ES-I3 (cell line): Measurements from ENCODE around the gene HSD17B2.

Experiments
- H3K36me3 ChIP-seq: 2 replicates; pipeline ENCODE4 v1.6.1; 2013; ENCODE audit warnings: mild to moderate bottlenecking, low read length, control low read depth, moderate library complexity; ENCODE audit not compliant: insufficient read depth
- H3K4me1 ChIP-seq: 2 replicates; pipeline ENCODE4 v1.6.1; 2013; ENCODE audit warnings: mild to moderate bottlenecking, control low read depth, low read length; ENCODE audit not compliant: insufficient read depth
- H3K9ac ChIP-seq: 2 replicates; pipeline ENCODE4 v1.6.1; 2013; ENCODE audit warnings: low read depth, mild to moderate bottlenecking, low read length, moderate library complexity
- H3K9me3 ChIP-seq: 2 replicates; pipeline ENCODE4 v1.6.1; 2013; ENCODE audit warnings: mild to moderate bottlenecking, low read length, moderate library complexity; ENCODE audit not compliant: control insufficient read depth, insufficient read depth

The HSD17B2 gene

DNA sequence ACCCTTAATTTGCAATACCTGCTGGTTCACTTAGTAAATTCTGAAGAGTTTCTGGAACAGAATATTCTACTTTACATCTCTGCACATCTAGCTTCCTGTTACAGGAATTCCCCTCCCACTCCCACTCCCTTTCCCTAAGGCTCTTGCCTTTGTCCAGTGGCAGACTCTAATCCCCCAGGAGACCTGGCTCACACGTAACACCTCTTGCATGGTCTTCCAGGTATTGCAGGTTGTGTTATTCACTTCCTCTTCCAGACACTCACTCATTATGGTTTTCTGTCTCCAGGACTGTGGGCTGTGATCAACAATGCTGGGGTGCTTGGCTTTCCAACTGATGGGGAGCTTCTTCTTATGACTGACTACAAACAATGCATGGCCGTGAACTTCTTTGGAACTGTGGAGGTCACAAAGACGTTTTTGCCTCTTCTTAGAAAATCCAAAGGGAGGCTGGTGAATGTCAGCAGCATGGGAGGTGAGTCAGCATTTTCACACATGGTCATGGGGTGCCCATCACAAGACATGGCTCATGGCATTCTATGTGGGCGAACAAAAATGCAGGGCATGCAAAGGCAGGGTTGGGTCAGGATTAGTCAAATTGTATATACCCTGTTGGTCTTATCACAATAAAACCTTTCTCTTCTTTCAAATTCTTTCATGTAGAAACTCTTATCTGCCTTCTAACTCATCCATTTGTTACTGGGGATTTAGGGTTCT lies 35.8 kb downstream of the HSD17B2 start:
- peaks cover 8% of the 10 kb centered on the region; the same call in 1 of the 2 replicates for H3K4me1 ChIP-seq
- H3K9me3 ChIP-seq, result no peaks in the 10 kb centered on the region; the same call in 1 of the 2 replicates
- no peak overlapping the region for H3K9ac ChIP-seq
- H3K36me3 ChIP-seq, result no peaks in the 10 kb centered on the region

DNA sequence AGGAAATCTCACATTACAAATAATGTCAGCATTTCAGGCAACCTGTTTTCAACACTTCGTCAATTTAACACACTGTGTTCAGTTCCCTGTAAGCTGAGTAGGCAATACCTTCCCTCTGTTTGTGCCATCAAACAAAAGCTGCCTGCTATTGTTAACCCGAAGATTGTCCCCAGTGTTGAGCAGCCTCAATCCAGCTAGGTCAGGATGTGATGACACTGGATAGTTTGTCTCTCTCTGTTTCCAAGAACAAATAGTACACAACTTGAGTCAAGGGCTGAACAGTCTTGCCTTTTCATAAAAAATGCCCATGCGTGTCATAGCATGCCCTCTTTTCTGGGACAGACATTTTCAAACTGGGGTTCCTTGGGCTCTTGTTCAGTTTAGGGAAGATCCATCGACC lies 36.4 kb downstream of the HSD17B2 start:
- Histone ChIP-seq H3K4me1 (peaks cover 8% of the 10 kb centered on the region; the same call in 1 of the 2 replicates), H3K9me3 (no peaks in the 10 kb centered on the region; the same call in 1 of the 2 replicates), H3K36me3 (no peaks in the 10 kb centered on the region), H3K9ac (no peak overlapping the region)

DNA sequence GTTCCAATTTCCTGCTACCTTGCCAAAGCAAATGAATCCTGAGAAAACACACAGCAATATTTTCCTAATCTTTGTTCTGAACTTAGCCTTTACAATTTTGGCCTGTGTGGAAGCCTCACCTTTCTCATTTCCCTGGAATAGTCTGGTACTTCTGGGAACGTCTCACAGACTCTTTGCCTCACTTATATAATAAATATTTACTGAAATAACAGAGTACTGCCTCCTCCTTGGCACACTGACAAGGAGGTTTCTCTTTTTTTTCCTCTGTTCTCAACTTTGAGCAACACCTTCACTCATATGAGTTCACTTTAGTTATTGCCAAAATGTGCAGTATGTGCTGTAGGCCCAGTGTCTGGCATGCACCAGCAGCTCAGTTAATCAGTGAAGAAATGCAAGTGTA lies 37.3 kb downstream of the HSD17B2 start:
- no peaks in the 10 kb centered on the region; the same call in 1 of the 2 replicates for H3K9me3 ChIP-seq

DNA sequence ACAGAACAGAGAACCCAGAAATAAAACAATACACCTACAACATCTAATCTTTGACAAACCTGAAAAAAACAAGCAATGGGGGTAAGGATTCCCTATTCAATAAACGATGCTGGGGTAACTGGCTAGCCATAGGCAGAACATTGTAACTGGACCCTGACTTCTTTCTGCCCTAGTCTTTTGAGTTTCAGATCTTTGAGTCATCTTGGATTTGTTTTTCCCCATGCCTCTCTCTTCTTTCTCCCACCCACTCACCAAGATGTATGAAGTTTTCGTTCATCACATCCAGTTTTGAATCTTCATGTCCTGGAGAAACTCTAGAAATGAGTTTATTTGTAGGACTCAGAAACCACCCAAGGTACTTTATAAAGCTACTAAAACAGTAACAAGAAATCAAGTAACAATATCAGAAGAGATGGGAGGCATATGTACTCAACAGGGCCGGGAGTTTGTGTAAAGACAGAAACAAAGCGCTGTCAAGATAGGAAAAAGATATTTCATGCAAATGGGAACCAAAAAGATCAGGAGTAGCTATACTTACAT lies 39.0 kb downstream of the HSD17B2 start:
- Histone ChIP-seq H3K9me3 (no peaks in the 10 kb centered on the region; the same call in 1 of the 2 replicates), H3K4me1 (peaks cover 8% of the 10 kb centered on the region; the same call in 1 of the 2 replicates), H3K36me3 (no peaks in the 10 kb centered on the region), H3K9ac (no peak overlapping the region)

More for the DNA sequence above, 37.3 kb downstream of the HSD17B2 start:
- Histone ChIP-seq H3K36me3 (no peaks in the 10 kb centered on the region), H3K4me1 (peaks cover 8% of the 10 kb centered on the region; the same call in 1 of the 2 replicates), H3K9ac (no peak overlapping the region)

DNA sequence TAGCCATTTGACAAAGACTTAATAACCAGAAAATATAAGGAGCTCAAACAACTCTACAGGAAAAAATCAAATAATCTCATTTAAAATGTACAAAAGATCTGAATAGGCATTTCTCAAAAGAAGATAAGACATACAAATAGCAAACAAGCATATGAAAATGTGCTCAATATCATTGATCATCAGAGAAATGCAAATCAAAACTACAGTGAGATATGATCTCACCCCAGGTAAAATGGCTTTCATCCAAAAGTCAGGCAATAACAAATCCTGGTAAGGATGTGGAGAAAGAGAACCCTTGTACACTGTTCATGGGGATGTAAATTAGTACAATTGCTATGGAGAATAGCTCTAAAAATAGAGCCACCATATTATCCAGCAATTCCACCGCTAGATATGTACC lies 43.1 kb downstream of the HSD17B2 start:
- peaks cover 4% of the 10 kb centered on the region; the same call in 1 of the 2 replicates for H3K9me3 ChIP-seq
- H3K9ac ChIP-seq, result no peak overlapping the region
- no peaks in the 10 kb centered on the region for H3K4me1 ChIP-seq
- H3K36me3 ChIP-seq, result no peaks in the 10 kb centered on the region

DNA sequence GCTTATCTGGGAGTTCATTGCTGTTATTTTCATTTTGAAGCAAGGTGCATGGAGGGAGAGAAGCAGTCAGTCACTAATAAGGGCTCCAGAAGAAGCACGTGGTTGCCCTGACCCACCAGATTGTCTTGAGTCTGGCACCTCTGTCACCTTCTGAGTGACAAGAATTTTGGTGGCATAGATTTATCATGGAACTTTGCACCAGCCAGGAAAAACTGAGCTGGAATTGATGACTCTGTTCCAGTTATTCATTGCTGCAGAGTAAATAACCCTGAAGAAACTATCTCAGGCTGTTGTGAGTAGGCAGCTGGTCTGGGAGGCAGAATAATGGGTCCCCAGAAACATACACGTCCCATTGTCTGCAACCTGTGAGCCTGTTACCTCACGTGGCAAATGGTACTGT lies 44.8 kb downstream of the HSD17B2 start:
- peaks cover 4% of the 10 kb centered on the region; the same call in 1 of the 2 replicates for H3K9me3 ChIP-seq
- H3K4me1 ChIP-seq, result no peaks in the 10 kb centered on the region
- no peaks in the 10 kb centered on the region for H3K36me3 ChIP-seq
- no peak overlapping the region for H3K9ac ChIP-seq

DNA sequence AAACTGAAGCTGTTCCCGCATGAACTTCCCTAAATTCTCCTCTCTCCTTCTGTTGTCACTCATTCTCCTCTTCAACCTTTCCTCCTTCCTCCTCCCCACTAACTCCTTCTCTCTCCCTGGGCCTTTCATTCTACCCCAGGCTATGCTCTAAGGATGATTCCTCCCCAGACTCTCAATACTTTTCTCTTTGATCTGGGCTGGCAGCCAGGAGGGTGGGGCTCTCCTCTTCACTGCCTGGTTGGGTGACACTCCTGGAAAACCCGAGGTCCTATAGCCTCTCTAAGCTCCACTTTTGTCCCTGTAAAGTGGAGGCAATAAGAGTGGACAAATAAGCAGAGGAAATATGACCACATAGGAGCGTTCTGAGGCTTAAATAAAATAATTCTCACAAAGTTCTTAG lies 46.2 kb downstream of the HSD17B2 start:
- H3K4me1 ChIP-seq, result no peaks in the 10 kb centered on the region
- no peak overlapping the region for H3K9ac ChIP-seq
- no peaks in the 10 kb centered on the region for H3K36me3 ChIP-seq
- peaks cover 4% of the 10 kb centered on the region; the same call in 1 of the 2 replicates for H3K9me3 ChIP-seq

DNA sequence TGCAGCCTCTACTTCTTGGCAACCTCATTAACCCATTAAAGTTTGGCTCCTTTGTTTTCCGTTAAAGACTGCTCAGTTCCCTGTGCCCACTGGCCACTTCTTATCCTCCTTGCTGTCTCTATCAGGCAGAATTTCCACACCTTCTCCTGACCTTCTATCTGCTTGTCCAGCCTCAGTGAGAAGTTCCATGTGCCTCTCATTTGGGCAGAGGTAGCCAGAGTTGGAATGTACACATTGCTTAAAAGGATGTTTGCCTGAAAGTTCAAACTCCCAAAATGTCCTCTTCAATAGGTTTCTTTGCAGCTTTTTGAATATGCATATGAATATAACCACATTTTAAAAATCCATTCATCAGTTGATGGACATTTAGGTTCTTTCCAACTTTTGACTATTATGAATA lies 47.0 kb downstream of the HSD17B2 start:
- peaks cover 4% of the 10 kb centered on the region; the same call in 1 of the 2 replicates for H3K9me3 ChIP-seq
- no peak overlapping the region for H3K9ac ChIP-seq
- H3K36me3 ChIP-seq, result no peaks in the 10 kb centered on the region
- H3K4me1 ChIP-seq, result no peaks in the 10 kb centered on the region

DNA sequence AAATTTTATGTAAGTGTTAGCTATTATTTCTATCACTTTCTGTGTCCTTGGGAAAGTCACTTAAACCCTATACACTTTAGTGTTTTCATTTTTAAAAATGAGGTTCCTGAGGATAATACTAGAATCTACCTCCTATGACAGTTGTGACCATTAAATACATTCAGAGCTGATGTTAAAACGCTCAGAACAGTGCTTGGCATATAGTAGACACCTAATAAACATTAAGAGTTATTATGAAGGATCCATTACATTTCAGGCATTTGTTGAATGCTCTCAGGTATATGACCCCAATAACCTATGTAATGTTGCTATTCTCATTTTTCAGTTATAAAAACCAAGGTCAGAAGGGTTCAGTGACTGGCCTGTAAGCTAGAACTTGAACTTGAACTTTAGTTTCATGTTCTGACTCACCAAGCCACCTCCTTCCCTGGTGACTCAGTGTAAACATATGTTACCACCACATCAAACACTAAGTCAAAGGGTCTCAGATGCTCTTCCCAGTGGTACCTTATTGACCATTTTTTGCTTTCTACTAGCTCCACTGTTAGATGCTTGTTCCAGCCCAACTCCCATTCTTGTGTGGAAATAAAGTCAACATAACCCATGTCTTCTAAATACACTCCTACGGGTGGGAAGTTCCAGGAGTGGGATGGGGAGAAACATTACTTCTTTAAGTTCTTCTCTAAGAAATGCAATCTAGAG lies 47.6 kb downstream of the HSD17B2 start:
- no peaks in the 10 kb centered on the region for H3K36me3 ChIP-seq
- no peaks in the 10 kb centered on the region for H3K4me1 ChIP-seq
- peaks cover 4% of the 10 kb centered on the region; the same call in 1 of the 2 replicates for H3K9me3 ChIP-seq
- H3K9ac ChIP-seq, result no peak overlapping the region

DNA sequence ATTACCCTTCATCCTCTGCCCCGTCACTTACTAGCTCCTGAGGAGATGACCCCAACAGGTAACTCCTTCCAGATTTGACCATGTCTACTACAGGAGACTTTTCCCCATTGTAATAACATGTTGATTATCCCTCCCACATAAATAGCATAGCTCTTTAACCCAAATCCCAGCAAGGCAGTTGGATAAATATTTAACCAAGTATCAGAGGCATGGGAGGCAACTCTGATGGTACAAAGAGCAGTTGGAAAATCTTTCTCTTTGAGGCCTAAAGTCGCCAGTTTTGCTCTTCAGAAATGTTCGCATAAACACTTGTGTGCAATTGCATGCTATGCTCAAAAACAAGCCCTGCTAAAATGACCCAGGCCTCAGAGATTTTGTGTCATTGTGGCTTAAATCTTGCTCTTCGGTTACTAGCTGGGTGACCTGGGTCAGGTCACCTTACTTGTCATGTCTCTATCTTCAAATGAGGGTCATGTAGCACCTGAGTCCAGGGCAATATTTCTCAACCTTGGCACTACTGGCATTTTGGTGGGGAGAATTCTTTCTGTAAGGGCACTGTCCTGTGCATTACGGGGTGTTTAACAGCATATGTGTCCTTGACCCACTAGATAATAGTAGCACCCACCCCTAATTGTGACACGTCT lies 48.8 kb downstream of the HSD17B2 start:
- H3K9ac ChIP-seq, result no peak overlapping the region
- H3K4me1 ChIP-seq, result no peaks in the 10 kb centered on the region
- H3K36me3 ChIP-seq, result no peaks in the 10 kb centered on the region
- H3K9me3 ChIP-seq, result peaks cover 4% of the 10 kb centered on the region; the same call in 1 of the 2 replicates

DNA sequence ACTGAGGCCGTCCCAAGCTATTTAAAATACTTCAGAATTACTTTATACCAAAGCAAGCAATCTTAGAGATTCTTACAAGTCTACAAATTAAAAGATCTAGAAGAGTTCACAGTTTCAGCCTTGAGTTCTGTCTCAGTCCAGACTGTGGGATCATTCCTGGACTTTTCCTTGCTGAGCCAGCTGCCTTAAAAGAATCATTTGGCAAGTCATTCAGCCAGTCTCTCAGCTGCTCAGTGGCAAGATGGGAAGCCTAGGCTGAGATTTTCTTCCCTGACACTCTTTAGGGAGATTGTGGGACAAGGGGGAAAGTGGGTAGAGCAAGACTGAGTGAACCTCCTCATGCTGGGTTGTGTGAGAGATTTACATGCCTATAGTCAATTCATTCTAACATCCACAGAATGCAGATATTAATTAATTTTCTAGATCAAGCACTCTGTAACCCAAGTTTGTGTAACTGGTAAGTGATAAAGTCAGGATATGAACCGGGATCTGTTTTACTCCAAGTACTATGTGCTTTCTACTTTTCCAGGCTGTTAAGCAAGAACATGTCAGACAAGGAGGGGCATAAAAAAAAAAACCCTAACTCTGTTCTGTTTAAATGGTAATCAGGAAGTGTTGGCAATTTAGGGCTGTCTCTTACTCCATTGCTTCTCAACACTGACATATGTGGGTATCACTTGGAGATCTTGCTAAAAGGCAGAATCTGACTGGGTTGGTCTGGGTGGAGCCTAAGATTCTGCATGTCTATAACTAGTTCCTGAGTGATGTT lies 50.1 kb downstream of the HSD17B2 start:
- Histone ChIP-seq H3K9ac (no peak overlapping the region), H3K9me3 (peaks cover 4% of the 10 kb centered on the region; the same call in 1 of the 2 replicates), H3K4me1 (no peaks in the 10 kb centered on the region)

DNA sequence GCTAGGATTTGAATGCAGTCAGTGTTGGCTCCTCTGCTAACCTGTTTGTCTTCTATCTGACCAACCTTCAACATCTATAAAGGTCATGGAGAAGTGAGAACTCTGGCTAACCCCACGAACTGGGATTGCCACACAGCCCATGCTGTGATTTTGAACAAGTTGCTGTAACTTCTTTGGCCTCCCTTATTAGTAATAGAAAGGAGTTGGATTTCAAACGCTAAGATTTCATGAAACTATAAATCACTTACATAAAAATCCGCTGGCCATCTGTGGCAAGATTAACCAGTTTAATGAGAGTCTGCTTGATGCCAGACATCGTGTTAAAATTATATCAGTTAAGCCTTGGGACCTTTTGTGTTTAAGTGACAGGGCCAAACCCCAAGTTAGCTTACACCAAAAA lies 53.4 kb downstream of the HSD17B2 start:
- H3K36me3 ChIP-seq, result no peaks in the 10 kb centered on the region
- H3K4me1 ChIP-seq, result peaks cover 8% of the 10 kb centered on the region; the same call in 1 of the 2 replicates
- no peak overlapping the region for H3K9ac ChIP-seq
- no peaks in the 10 kb centered on the region for H3K9me3 ChIP-seq

More for the DNA sequence above, 50.1 kb downstream of the HSD17B2 start:
- no peaks in the 10 kb centered on the region for H3K36me3 ChIP-seq

DNA sequence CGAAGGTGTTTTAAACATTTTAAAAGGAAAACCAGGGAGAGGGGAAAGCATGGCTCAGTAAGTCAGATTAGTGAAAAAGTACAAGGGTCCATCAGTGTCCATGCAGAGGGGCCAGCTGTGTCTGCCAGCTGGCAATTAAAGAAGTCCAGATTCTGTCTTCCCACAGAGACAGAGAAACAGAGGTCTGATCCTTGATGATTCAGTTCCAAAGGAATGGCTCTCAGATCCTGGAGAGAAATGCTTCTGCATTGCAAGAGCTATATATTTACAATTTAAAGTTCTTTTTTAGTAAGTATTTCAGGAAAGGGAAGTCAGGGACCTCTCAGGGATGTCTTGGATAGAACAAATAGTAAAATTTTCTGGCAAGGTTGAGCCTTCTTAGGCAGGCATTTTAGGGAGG lies 56.2 kb downstream of the HSD17B2 start:
- no peaks in the 10 kb centered on the region for H3K36me3 ChIP-seq
- H3K4me1 ChIP-seq, result peaks cover 20% of the 10 kb centered on the region
- no peaks in the 10 kb centered on the region for H3K9me3 ChIP-seq
- H3K9ac ChIP-seq, result no peak overlapping the region

DNA sequence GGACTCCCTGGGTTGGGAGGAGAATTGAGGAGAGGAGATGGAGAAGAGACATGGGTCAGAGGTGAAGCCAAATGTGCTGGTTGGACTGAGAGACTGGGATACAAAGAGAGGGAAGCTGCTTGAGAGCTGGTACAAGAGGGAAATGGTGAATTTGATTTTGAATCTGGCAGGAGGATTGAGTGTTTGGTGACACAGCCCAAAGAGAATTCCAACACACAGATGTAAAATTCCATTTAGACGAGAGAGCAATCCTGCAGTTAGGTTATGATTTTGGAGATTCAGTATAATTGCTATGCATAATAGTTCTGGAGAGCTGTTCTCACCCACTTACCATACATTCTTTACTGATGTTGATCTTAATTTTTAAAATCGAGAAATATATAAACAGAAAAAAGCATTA lies 57.7 kb downstream of the HSD17B2 start:
- H3K9me3 ChIP-seq, result no peaks in the 10 kb centered on the region
- H3K36me3 ChIP-seq, result no peaks in the 10 kb centered on the region
- H3K4me1 ChIP-seq, result peaks cover 20% of the 10 kb centered on the region
- H3K9ac ChIP-seq, result no peak overlapping the region
